SU-DHL-6 (cell line): ENCODE measurements around the gene STRADA.

Experiments
- EZH2phosphoT487 ChIP-seq: fragments of 200-600 bp; sonication (generic), shearing (Covaris generic); conservative IDR thresholded peaks from 2 replicates; pipeline ENCODE4 v1.6.1; 2018; ENCODE audit warnings: mild to moderate bottlenecking, antibody characterized with exemption, low read length, moderate library complexity, mixed read lengths
- TF ChIP-seq, protein P1 (sequence below): fragments of 200-600 bp; sonication (generic); IDR thresholded peaks from one replicate; pipeline ENCODE4 v1.5.1; 2017; ENCODE audit warnings: antibody characterized with exemption, mild to moderate bottlenecking, low read length, moderate library complexity; ENCODE audit not compliant: insufficient read depth, poor library complexity, severe bottlenecking

DNA sequence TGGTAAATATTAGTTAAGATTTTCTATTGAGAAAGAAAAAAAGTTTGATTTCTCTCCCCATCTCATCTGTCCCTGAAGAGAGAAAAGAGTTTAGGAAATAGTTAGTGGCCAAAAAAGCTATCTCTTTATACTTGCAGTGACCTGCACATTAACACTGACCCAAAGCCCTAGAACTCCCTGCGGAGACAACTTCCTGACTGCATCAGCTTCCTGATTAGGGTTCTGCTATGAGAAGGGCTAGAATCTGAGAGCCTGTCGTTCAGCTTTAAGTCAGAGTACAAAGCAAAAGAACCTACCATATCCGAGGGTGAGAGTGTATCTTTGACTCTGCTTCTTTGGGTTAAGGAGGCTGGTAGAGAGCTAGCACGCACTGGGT lies 66.4 kb downstream of the STRADA start:
- TF ChIP-seq, protein P1, sequence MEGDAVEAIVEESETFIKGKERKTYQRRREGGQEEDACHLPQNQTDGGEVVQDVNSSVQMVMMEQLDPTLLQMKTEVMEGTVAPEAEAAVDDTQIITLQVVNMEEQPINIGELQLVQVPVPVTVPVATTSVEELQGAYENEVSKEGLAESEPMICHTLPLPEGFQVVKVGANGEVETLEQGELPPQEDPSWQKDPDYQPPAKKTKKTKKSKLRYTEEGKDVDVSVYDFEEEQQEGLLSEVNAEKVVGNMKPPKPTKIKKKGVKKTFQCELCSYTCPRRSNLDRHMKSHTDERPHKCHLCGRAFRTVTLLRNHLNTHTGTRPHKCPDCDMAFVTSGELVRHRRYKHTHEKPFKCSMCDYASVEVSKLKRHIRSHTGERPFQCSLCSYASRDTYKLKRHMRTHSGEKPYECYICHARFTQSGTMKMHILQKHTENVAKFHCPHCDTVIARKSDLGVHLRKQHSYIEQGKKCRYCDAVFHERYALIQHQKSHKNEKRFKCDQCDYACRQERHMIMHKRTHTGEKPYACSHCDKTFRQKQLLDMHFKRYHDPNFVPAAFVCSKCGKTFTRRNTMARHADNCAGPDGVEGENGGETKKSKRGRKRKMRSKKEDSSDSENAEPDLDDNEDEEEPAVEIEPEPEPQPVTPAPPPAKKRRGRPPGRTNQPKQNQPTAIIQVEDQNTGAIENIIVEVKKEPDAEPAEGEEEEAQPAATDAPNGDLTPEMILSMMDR = no peak
- TF ChIP-seq EZH2phosphoT487 = no peak
